Ovary (tissue), 9 donors: Measurements from ENCODE around the gene MBP. TPM values are rescaled to one million over a fixed set of nuclear protein-coding genes. Genes with fewer than 3 reads are reported as not detected.

Source experiments
- DNase-seq, 5 donors: peaks; one replicate each; pipeline ENCODE4 v3.0.0-alpha.2; 2019 to 2020
- H3K27ac ChIP-seq, 2 donors: fragments of 200-600 bp; one replicate each; pipeline versions ENCODE4 v1.5.1 to v1.8.0; 2019 to 2022
- H3K27me3 ChIP-seq: fragments of 200-600 bp; one replicate; pipeline ENCODE4 v1.8.0; 2022
- H3K36me3 ChIP-seq: fragments of 200-600 bp; sonication (generic); one replicate; pipeline ENCODE4 v1.5.1; 2019
- H3K4me1 ChIP-seq: one replicate; pipeline ENCODE4 v1.8.1; 2013; ENCODE audit warnings: mild to moderate bottlenecking, moderate library complexity; ENCODE audit not compliant: insufficient read depth
- H3K4me3 ChIP-seq: fragments of 200-600 bp; sonication (generic); one replicate; pipeline ENCODE4 v1.5.1; 2017
- H3K9me3 ChIP-seq, 2 donors: fragments of 200-600 bp in 1 of 2; sonication (generic) in 1 of 2; one replicate each; pipeline versions ENCODE4 v1.5.1 to v1.8.1; 2013 to 2019; ENCODE audit warnings: mild to moderate bottlenecking in 1 of 2, moderate library complexity in 1 of 2
- CTCF ChIP-seq, 3 donors: fragments of 450-650 bp in 2 of 3; fragments of 200-600 bp in 1 of 3; IDR thresholded peaks; one replicate each; pipeline versions ENCODE4 v1.5.1 to v1.8.0; 2016 to 2022; ENCODE audit warnings: antibody characterized with exemption in 3 of 3, mild to moderate bottlenecking in 1 of 3
- EP300 ChIP-seq: sonication (generic); formaldehyde crosslinking; IDR thresholded peaks from one replicate; pipeline ENCODE4 v1.6.1; 2017; ENCODE audit warnings: antibody characterized with exemption
- POLR2A ChIP-seq: fragments of 450-650 bp; IDR thresholded peaks from one replicate; pipeline ENCODE4 v1.6.1; 2017; ENCODE audit warnings: antibody characterized with exemption, mild to moderate bottlenecking, moderate library complexity
- WGBS, 3 donors: extraction: QIAGEN DNeasy Blood & Tissue Kit in 1 of 3; methylation state at CpG; one replicate each; pipeline versions ENCODE4 v1.1.5 to v1.1.7; 2013 to 2017; 5-methylcytosine and 5-hydroxymethylcytosine counted together
- intact Hi-C, 4 donors: fragments of 100-400 bp; cut with DNase I; formaldehyde crosslinking; loops; one replicate each; pipeline versions ENCODE4 v1.11.0 to v1.15.1; 2022 to 2023
- polyA plus RNA-seq, 2 donors: library from polyadenylated mRNA; stranded (reverse); fragments of 200-250 nt in 1 of 2; fragments of 350-450 nt in 1 of 2; fragmentation: Illumina TruSeq in 1 of 2; extraction: RNeasy Lipid Tissue Mini Kit (QIAGEN cat#74804) in 1 of 2; gene quantifications; one replicate each; pipeline ENCODE4 v1.2.3, GENCODE V29; 2013 to 2014
- total RNA-seq, 7 donors: library from RNA; depleted of rRNA in 2 of 7; stranded (reverse); fragments of >200 nt in 2 of 7; fragmentation: NEBNext Ultra II Directional in 3 of 7; extraction: Animal tissue kit (Norgen Biotek cat#: 25700) in 3 of 7; gene quantifications; one replicate each; pipeline versions ENCODE4 v1.1.0 to v1.2.4, GENCODE V29; 2016 to 2023
- donor health status: DM: no; HTN: no; CAD: no; lungs with moderate emphysema.
- donor health status: DM: no; HTN: no; CAD: no.
- donor health status: Bipolar disorder and iron deficiency.
- donor health status: DM: yes; HTN: yes; CAD: no.
- donor health status: DM: no; HTN: no; CAD: no.
- donor health status: DM: yes; HTN: yes; CAD: no.

MBP gene
- total and polyA plus RNA-seq, 9 donors = 7.1 to 38.2 (median 23.2) TPM

GRCh38 chr18:77044866-77045664, 87.5 kb downstream of the MBP start:
- Histone ChIP-seq H3K9me3 (no peaks in the 10 kb centered on the region), H3K4me1 (no peaks in the 10 kb centered on the region), H3K4me3 (no peak overlapping the region), H3K27ac (no peak overlapping the region), H3K27me3 (no peaks in the 10 kb centered on the region), H3K36me3 (no peaks in the 10 kb centered on the region)
- intact Hi-C loops = no loop called here
- TF ChIP-seq CTCF (IDR thresholded peaks at IDR 0.05) = no peak
- no peak for TF ChIP-seq EP300
- TF ChIP-seq POLR2A = no peak
- 72 to 78% (median 77%) methylated on average over 14 of the region's 14 CpGs for WGBS, 3 donors
- DNase-seq = no peak

- Histone ChIP-seq H3K9me3 (no peaks in the 10 kb centered on the region), H3K4me3 (no peak overlapping the region), H3K36me3 (no peaks in the 10 kb centered on the region), H3K27ac (no peak overlapping the region), H3K4me1 (no peaks in the 10 kb centered on the region), H3K27me3 (no peaks in the 10 kb centered on the region)
- DNase-seq = no peak
- TF ChIP-seq POLR2A (no peak), CTCF (IDR thresholded peaks at IDR 0.05) (no peak)
- WGBS, 3 donors = 87 to 89% (median 89%) methylated on average over 27 of the region's 27 CpGs
- intact Hi-C loops = no loop called here
Measured at GRCh38 chr18:77043541-77044280, 88.9 kb downstream of the MBP start.

GRCh38 chr18:77042583-77042982, 90.0 kb downstream of the MBP start:
- no peak overlapping the region for H3K4me3 ChIP-seq
- no peak for DNase-seq
- H3K27me3 ChIP-seq = no peaks in the 10 kb centered on the region
- H3K36me3 ChIP-seq = no peaks in the 10 kb centered on the region
- no peaks in the 10 kb centered on the region for H3K4me1 ChIP-seq
- 77 to 85% (median 79%) methylated on average over 10 of the region's 10 CpGs for WGBS, 3 donors
- no peaks in the 10 kb centered on the region for H3K9me3 ChIP-seq
- TF ChIP-seq CTCF (IDR thresholded peaks at IDR 0.05) = no peak
- no peak for TF ChIP-seq EP300
- no peak for TF ChIP-seq POLR2A
- intact Hi-C loops = no loop called here
- no peak overlapping the region for H3K27ac ChIP-seq

- Histone ChIP-seq H3K27me3 (no peaks in the 10 kb centered on the region), H3K27ac (no peak overlapping the region), H3K4me3 (no peak overlapping the region), H3K4me1 (peaks cover 2% of the 10 kb centered on the region), H3K9me3 (no peaks in the 10 kb centered on the region), H3K36me3 (no peaks in the 10 kb centered on the region)
- no peak for DNase-seq
- TF ChIP-seq CTCF (IDR thresholded peaks at IDR 0.05) = no peak
- TF ChIP-seq EP300 = no peak
- no peak for TF ChIP-seq POLR2A
- 79 to 84% (median 83%) methylated on average over 10 of the region's 10 CpGs for WGBS, 3 donors
- intact Hi-C loops = no loop called here
Measured at GRCh38 chr18:77039196-77040130, 93.1 kb downstream of the MBP start.
